ENCODE measurements around the gene CD3D. TPM values are rescaled to one million over a fixed set of nuclear protein-coding genes. Genes with fewer than 3 reads are reported as not detected.

CD3D gene
- total RNA-seq, 1 experiment from 2014 or later: 0.33 TPM

DNA sequence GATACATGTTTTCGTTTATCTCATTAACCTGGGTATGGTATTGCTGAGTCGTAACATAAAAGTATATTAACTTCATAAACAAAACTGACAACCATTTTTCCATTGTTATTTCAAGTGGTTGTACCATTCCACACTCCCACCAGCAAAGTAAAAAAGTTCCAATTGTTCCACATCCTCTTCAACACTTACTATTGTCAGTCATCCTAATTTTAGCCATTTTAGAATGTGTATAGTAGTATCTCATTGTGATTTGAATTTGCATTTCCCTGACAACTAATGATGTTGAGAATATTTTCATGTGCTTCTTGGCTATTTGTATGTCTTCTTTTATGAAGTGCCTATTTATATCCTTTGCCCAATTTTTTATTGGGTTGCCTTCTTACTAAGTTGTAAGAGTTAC, 48.5 kb downstream of the CD3D start:
- ChIA-PET CTCF (no interaction called here), POLR2A (no interaction called here)
- no peak for TF ChIP-seq SOX15 (CRISPR knock-in tag; IDR thresholded peaks at IDR 0.05)
- TF ChIP-seq, protein P1, sequence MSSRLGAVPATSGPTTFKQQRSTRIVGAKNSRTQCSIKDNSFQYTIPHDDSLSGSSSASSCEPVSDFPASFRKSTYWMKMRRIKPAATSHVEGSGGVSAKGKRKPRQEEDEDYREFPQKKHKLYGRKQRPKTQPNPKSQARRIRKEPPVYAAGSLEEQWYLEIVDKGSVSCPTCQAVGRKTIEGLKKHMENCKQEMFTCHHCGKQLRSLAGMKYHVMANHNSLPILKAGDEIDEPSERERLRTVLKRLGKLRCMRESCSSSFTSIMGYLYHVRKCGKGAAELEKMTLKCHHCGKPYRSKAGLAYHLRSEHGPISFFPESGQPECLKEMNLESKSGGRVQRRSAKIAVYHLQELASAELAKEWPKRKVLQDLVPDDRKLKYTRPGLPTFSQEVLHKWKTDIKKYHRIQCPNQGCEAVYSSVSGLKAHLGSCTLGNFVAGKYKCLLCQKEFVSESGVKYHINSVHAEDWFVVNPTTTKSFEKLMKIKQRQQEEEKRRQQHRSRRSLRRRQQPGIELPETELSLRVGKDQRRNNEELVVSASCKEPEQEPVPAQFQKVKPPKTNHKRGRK (CRISPR knock-in tag; IDR thresholded peaks at IDR 0.05; ENCODE audit: borderline replicate concordance): no peak
- no peak for TF ChIP-seq TEAD4 (CRISPR knock-in tag; IDR thresholded peaks at IDR 0.05)
- TF ChIP-seq TEAD1 (CRISPR knock-in tag; IDR thresholded peaks at IDR 0.05): no peak
- TF ChIP-seq ZNF219 (CRISPR knock-in tag; IDR thresholded peaks at IDR 0.05; ENCODE audit: borderline replicate concordance): no peak
- no peak for TF ChIP-seq MXD4 (CRISPR knock-in tag; IDR thresholded peaks at IDR 0.05; ENCODE audit: borderline replicate concordance)
- TF ChIP-seq, protein P2, sequence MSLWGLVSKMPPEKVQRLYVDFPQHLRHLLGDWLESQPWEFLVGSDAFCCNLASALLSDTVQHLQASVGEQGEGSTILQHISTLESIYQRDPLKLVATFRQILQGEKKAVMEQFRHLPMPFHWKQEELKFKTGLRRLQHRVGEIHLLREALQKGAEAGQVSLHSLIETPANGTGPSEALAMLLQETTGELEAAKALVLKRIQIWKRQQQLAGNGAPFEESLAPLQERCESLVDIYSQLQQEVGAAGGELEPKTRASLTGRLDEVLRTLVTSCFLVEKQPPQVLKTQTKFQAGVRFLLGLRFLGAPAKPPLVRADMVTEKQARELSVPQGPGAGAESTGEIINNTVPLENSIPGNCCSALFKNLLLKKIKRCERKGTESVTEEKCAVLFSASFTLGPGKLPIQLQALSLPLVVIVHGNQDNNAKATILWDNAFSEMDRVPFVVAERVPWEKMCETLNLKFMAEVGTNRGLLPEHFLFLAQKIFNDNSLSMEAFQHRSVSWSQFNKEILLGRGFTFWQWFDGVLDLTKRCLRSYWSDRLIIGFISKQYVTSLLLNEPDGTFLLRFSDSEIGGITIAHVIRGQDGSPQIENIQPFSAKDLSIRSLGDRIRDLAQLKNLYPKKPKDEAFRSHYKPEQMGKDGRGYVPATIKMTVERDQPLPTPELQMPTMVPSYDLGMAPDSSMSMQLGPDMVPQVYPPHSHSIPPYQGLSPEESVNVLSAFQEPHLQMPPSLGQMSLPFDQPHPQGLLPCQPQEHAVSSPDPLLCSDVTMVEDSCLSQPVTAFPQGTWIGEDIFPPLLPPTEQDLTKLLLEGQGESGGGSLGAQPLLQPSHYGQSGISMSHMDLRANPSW (CRISPR knock-in tag; conservative IDR thresholded peaks at IDR 0.05; ENCODE audit: low read depth): no peak
- no peak for TF ChIP-seq MYBL2 (CRISPR knock-in tag; IDR thresholded peaks at IDR 0.05)
- no peak overlapping the region for H3K27ac Mint-ChIP-seq
- H3K36me3 Mint-ChIP-seq: no peaks in the 10 kb centered on the region
- H3K9me3 Mint-ChIP-seq: peaks cover 3% of the 10 kb centered on the region
- ATAC-seq (no peak), DNase-seq (ENCODE audit: low spot score) (no peak)
- H3K27me3 Mint-ChIP-seq (ENCODE audit: low read depth): peaks cover 25% of the 10 kb centered on the region
- peaks cover 7% of the 10 kb centered on the region; the same call in 1 of the 2 replicates for H3K4me1 Mint-ChIP-seq
- H3K4me3 Mint-ChIP-seq: no peak overlapping the region

DNA sequence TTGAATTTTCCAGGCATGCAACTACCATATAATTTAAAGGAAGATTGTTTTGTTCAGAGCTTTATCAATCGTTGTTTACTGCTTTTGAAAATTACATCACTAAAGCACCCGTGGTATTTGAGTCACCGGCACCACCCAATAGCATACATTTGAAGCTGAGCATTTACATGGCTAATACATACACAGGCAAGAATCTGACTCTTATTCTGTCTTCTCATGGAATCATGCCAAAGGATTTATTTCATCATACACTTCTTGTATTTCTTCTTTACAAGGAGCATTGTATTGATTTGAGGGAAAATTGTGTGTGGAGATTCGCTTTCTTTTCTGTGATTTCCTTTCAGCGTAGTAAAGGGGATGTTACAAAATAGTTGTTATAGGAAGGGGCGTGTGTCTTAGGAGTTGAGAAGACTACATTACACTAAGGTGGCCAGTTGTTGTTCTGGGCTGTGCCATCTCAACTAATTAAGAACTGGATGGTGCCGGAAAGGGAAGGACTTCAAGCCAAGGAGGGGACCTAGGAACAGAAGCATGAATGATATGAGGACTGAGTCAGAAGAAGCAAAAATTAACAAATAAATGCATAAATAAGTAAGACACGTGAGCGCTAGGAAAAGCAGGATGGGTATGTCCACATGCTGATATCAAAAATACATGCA, 50.9 kb downstream of the CD3D start:
- Mint-ChIP-seq H3K4me3 (no peak overlapping the region), H3K9me3 (peaks cover 3% of the 10 kb centered on the region), H3K4me1 (peaks cover 7% of the 10 kb centered on the region; the same call in 1 of the 2 replicates), H3K36me3 (no peaks in the 10 kb centered on the region), H3K27me3 (ENCODE audit: low read depth) (peaks cover 29% of the 10 kb centered on the region), H3K27ac (no peak overlapping the region)
- CTCF ChIA-PET: interaction anchor here (0.6 to 2.3 kb wide), 4 partner anchors 93 to 145 kb away, joined by 3 to 31 read pairs (median 4); no protein-coding TSS in a partner anchor
- DNase-seq (ENCODE audit: low spot score): no peak
- no peak for ATAC-seq
- TF ChIP-seq PRRX2 (CRISPR knock-in tag; IDR thresholded peaks at IDR 0.05) (no peak), TEAD1 (CRISPR knock-in tag; IDR thresholded peaks at IDR 0.05) (no peak), RORB (CRISPR knock-in tag; IDR thresholded peaks at IDR 0.05) (no peak), ZBTB21 (CRISPR knock-in tag; IDR thresholded peaks at IDR 0.05; ENCODE audit: borderline replicate concordance) (no peak), SP1 (CRISPR knock-in tag; conservative IDR thresholded peaks at IDR 0.05) (no peak), GTF2I (CRISPR knock-in tag; conservative IDR thresholded peaks at IDR 0.05) (no peak), SMAD3 (CRISPR knock-in tag; IDR thresholded peaks at IDR 0.05; ENCODE audit: borderline replicate concordance) (no peak), ATF1 (CRISPR knock-in tag; IDR thresholded peaks at IDR 0.05) (no peak), NR1H2 (CRISPR knock-in tag; IDR thresholded peaks at IDR 0.05) (no peak)
- TF ChIP-seq, protein P3, sequence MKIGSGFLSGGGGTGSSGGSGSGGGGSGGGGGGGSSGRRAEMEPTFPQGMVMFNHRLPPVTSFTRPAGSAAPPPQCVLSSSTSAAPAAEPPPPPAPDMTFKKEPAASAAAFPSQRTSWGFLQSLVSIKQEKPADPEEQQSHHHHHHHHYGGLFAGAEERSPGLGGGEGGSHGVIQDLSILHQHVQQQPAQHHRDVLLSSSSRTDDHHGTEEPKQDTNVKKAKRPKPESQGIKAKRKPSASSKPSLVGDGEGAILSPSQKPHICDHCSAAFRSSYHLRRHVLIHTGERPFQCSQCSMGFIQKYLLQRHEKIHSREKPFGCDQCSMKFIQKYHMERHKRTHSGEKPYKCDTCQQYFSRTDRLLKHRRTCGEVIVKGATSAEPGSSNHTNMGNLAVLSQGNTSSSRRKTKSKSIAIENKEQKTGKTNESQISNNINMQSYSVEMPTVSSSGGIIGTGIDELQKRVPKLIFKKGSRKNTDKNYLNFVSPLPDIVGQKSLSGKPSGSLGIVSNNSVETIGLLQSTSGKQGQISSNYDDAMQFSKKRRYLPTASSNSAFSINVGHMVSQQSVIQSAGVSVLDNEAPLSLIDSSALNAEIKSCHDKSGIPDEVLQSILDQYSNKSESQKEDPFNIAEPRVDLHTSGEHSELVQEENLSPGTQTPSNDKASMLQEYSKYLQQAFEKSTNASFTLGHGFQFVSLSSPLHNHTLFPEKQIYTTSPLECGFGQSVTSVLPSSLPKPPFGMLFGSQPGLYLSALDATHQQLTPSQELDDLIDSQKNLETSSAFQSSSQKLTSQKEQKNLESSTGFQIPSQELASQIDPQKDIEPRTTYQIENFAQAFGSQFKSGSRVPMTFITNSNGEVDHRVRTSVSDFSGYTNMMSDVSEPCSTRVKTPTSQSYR (CRISPR knock-in tag; IDR thresholded peaks at IDR 0.05): no peak
- TF ChIP-seq, protein P4, sequence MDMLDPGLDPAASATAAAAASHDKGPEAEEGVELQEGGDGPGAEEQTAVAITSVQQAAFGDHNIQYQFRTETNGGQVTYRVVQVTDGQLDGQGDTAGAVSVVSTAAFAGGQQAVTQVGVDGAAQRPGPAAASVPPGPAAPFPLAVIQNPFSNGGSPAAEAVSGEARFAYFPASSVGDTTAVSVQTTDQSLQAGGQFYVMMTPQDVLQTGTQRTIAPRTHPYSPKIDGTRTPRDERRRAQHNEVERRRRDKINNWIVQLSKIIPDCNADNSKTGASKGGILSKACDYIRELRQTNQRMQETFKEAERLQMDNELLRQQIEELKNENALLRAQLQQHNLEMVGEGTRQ (CRISPR knock-in tag; IDR thresholded peaks at IDR 0.05): no peak
- TF ChIP-seq, protein P5, sequence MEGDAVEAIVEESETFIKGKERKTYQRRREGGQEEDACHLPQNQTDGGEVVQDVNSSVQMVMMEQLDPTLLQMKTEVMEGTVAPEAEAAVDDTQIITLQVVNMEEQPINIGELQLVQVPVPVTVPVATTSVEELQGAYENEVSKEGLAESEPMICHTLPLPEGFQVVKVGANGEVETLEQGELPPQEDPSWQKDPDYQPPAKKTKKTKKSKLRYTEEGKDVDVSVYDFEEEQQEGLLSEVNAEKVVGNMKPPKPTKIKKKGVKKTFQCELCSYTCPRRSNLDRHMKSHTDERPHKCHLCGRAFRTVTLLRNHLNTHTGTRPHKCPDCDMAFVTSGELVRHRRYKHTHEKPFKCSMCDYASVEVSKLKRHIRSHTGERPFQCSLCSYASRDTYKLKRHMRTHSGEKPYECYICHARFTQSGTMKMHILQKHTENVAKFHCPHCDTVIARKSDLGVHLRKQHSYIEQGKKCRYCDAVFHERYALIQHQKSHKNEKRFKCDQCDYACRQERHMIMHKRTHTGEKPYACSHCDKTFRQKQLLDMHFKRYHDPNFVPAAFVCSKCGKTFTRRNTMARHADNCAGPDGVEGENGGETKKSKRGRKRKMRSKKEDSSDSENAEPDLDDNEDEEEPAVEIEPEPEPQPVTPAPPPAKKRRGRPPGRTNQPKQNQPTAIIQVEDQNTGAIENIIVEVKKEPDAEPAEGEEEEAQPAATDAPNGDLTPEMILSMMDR (IDR thresholded peaks at IDR 0.05): no peak
- TF ChIP-seq, protein P6, sequence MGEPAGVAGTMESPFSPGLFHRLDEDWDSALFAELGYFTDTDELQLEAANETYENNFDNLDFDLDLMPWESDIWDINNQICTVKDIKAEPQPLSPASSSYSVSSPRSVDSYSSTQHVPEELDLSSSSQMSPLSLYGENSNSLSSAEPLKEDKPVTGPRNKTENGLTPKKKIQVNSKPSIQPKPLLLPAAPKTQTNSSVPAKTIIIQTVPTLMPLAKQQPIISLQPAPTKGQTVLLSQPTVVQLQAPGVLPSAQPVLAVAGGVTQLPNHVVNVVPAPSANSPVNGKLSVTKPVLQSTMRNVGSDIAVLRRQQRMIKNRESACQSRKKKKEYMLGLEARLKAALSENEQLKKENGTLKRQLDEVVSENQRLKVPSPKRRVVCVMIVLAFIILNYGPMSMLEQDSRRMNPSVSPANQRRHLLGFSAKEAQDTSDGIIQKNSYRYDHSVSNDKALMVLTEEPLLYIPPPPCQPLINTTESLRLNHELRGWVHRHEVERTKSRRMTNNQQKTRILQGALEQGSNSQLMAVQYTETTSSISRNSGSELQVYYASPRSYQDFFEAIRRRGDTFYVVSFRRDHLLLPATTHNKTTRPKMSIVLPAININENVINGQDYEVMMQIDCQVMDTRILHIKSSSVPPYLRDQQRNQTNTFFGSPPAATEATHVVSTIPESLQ (CRISPR knock-in tag; IDR thresholded peaks at IDR 0.05): no peak
- POLR2A ChIA-PET: no interaction called here
